Right atrium auricular region (tissue), 2 donors: ENCODE measurements around the gene CYB5B. TPM values are rescaled to one million over a fixed set of nuclear protein-coding genes. Genes with fewer than 3 reads are reported as not detected.

Experiments
- DNase-seq: peaks from one replicate; pipeline ENCODE4 v3.0.0-alpha.2; 2019; ENCODE audit warnings: low spot score
- H3K27ac ChIP-seq, 2 donors: fragments of 200-600 bp; sonication (generic); 1 replicate in 1 of 2; 2 replicates in 1 of 2; pipeline ENCODE4 v1.5.1; 2016 to 2019
- H3K27me3 ChIP-seq, 2 donors: fragments of 200-600 bp; sonication (generic); one replicate each; pipeline versions ENCODE4 v1.5.1 to v1.6.0; 2017 to 2019
- H3K36me3 ChIP-seq: fragments of 200-600 bp; sonication (generic); one replicate; pipeline ENCODE4 v1.5.1; 2016
- H3K4me1 ChIP-seq, 2 donors: fragments of 200-600 bp; sonication (generic); one replicate each; pipeline versions ENCODE4 v1.5.1 to v1.6.0; 2017 to 2019
- H3K4me3 ChIP-seq, 2 donors: fragments of 200-600 bp; sonication (generic); 1 replicate in 1 of 2; 2 replicates in 1 of 2; pipeline ENCODE4 v1.5.1; 2017 to 2019; ENCODE audit warnings: mild to moderate bottlenecking in 1 of 2, moderate library complexity in 1 of 2
- H3K9me3 ChIP-seq, 2 donors: fragments of 200-600 bp; sonication (generic); one replicate each; pipeline ENCODE4 v1.5.1; 2019
- total RNA-seq, 2 donors: library from RNA; depleted of rRNA; stranded (reverse); fragments of >200 nt; gene quantifications; one replicate each; pipeline ENCODE4 v1.1.0, GENCODE V29; 2016
- TF ChIP-seq, protein P1 (sequence below), 2 donors: fragments of 200-600 bp; sonication (generic); IDR thresholded peaks; one replicate each; pipeline ENCODE4 v1.5.1; 2019; ENCODE audit warnings: antibody characterized with exemption in 2 of 2

The CYB5B gene
- total RNA-seq, 2 donors from 2014 or later: 29.4 to 31.9 TPM

GRCh38 chr16:69485361-69485760 lies 60.9 kb downstream of the CYB5B start:
- Histone ChIP-seq H3K27ac (no peak overlapping the region), H3K9me3 (no peaks in the 10 kb centered on the region), H3K27me3 (no peaks in the 10 kb centered on the region), H3K4me1 (peaks cover 0 to 26% of the 10 kb centered on the region in 2 donors), H3K36me3 (no peaks in the 10 kb centered on the region), H3K4me3 (no peak overlapping the region)
- TF ChIP-seq, protein P1, sequence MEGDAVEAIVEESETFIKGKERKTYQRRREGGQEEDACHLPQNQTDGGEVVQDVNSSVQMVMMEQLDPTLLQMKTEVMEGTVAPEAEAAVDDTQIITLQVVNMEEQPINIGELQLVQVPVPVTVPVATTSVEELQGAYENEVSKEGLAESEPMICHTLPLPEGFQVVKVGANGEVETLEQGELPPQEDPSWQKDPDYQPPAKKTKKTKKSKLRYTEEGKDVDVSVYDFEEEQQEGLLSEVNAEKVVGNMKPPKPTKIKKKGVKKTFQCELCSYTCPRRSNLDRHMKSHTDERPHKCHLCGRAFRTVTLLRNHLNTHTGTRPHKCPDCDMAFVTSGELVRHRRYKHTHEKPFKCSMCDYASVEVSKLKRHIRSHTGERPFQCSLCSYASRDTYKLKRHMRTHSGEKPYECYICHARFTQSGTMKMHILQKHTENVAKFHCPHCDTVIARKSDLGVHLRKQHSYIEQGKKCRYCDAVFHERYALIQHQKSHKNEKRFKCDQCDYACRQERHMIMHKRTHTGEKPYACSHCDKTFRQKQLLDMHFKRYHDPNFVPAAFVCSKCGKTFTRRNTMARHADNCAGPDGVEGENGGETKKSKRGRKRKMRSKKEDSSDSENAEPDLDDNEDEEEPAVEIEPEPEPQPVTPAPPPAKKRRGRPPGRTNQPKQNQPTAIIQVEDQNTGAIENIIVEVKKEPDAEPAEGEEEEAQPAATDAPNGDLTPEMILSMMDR (IDR thresholded peaks at IDR 0.05): no peak
- no peak for DNase-seq

DNA sequence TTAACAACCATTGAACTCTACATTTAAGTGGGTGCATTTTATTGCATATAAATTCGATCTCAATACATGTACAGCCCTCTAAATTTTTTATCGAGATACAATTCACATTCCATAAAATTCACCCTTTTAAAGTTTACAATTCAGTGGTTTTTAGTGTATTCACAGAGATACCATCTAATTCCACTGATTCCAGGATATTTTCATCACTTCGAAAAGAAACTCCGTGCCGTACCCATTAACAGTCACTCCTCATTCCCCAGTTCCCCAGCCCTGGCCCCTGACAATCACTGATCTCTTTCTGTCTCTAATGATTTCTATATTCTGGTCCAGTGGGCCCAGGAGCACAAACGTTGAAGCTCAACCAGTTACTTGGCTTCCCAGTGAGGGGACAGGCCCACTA lies 61.4 kb downstream of the CYB5B start:
- TF ChIP-seq, protein P1 (IDR thresholded peaks at IDR 0.05): no peak
- no peaks in the 10 kb centered on the region for H3K36me3 ChIP-seq
- peaks cover 0 to 26% of the 10 kb centered on the region in 2 donors for H3K4me1 ChIP-seq
- H3K27ac ChIP-seq: no peak overlapping the region
- no peak overlapping the region for H3K4me3 ChIP-seq
- no peaks in the 10 kb centered on the region for H3K9me3 ChIP-seq
- DNase-seq: no peak
- no peaks in the 10 kb centered on the region for H3K27me3 ChIP-seq

DNA sequence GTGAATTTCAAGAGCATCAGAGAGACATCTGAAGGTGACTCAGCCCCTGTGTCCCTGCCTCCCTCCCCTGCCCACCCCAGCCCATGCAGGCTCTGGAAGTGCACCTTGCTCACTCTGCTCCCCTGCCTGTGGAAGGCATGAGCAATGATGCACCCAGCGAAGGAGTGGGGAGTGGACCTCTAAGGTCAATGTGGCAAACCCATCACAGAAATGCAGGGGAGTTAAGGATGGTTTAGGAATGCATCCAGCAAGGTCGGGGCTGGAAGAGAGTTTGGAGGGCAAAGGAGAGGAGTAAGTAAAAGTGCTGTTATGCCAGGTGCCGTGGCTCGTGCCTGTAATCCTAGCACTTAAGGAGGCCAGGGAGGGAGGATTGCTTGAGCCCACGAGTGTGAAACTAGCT lies 61.9 kb downstream of the CYB5B start:
- no peak for DNase-seq
- no peak overlapping the region for H3K4me3 ChIP-seq
- no peaks in the 10 kb centered on the region for H3K27me3 ChIP-seq
- H3K9me3 ChIP-seq: no peaks in the 10 kb centered on the region
- TF ChIP-seq, protein P1 (IDR thresholded peaks at IDR 0.05): no peak
- H3K4me1 ChIP-seq: peaks cover 0 to 25% of the 10 kb centered on the region in 2 donors
- H3K27ac ChIP-seq: no peak overlapping the region
- no peaks in the 10 kb centered on the region for H3K36me3 ChIP-seq

GRCh38 chr16:69486724-69487123 lies 62.3 kb downstream of the CYB5B start:
- TF ChIP-seq, protein P1 (IDR thresholded peaks at IDR 0.05): no peak
- no peak overlapping the region for H3K4me3 ChIP-seq

DNA sequence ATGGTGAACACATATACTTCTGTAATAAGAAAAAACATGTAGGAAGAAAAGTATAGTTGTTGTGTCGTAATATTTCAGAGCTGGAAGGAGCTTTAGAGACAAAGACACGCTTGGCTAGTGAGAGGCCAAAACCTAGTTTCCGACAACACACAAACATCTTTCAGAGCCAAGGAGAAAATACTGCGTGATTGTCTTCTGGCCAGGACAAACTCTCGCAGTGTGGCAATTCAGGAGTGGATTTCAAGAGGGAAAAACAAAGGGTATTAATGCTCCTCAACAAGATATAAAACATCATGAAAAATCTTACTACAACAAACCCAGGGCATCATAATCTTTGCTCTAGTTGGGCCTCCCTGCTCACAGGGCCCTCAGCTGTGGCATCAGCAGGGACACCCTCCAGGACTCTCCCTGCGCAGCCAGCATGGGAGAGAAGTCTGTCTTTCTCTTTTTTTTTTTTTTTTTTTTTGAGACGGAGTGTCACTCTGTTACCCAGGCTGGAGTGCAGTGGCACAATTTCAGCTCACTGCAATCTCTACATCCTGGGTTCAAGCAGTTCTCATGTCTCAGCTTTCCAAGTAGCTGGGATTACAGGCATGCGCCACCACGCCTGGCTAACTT lies 66.4 kb downstream of the CYB5B start:
- DNase-seq: no peak
- no peak overlapping the region for H3K27ac ChIP-seq
- H3K4me1 ChIP-seq: no peaks in the 10 kb centered on the region
- no peaks in the 10 kb centered on the region for H3K36me3 ChIP-seq
- no peaks in the 10 kb centered on the region for H3K9me3 ChIP-seq
- TF ChIP-seq, protein P1 (IDR thresholded peaks at IDR 0.05): no peak
- H3K4me3 ChIP-seq: no peak overlapping the region
- H3K27me3 ChIP-seq: no peaks in the 10 kb centered on the region

More at GRCh38 chr16:69486724-69487123, 62.3 kb downstream of the CYB5B start:
- no peaks in the 10 kb centered on the region for H3K36me3 ChIP-seq
- H3K27me3 ChIP-seq: no peaks in the 10 kb centered on the region
- H3K27ac ChIP-seq: no peak overlapping the region
- H3K4me1 ChIP-seq: peaks cover 0 to 20% of the 10 kb centered on the region in 2 donors
- no peaks in the 10 kb centered on the region for H3K9me3 ChIP-seq
- no peak for DNase-seq

DNA sequence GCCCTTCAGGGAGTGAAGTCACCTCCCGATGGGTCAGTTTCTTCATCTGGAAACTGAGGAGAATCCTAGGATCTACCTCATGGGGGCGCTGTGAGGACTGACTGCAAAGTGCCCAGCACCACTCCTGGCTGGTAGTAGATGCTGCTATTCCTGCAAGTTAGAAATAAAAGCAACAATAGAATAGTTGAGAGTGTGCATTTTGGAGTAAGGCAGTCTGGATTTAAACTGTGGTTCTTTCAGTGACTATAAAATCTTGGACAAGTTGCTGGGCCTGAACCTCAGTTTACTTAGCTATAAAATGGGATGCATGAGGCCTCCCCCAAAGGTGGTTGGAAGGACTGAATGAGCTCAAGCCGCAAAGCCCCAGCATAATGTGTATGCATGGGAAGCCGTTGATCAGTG lies 70.6 kb downstream of the CYB5B start:
- Histone ChIP-seq H3K9me3 (no peaks in the 10 kb centered on the region), H3K27me3 (no peaks in the 10 kb centered on the region), H3K4me3 (no peak overlapping the region), H3K4me1 (no peaks in the 10 kb centered on the region), H3K27ac (no peak overlapping the region), H3K36me3 (no peaks in the 10 kb centered on the region)
- TF ChIP-seq, protein P1 (IDR thresholded peaks at IDR 0.05): peak in 1 of 2 donors; percentile 27
- DNase-seq: no peak
